K562 (cell line): ENCODE data around the gene ERCC1. TPM values are rescaled to one million over a fixed set of nuclear protein-coding genes. Genes with fewer than 3 reads are reported as not detected.
A peak's percentile ranks its signal among the peaks of the same experiment; 100 is the strongest.

Experiments used
- ATAC-seq: fragments of 200-7000 bp; cut with Tn5 transposase; 3 replicates; pipeline ENCODE4 v1.9.1; 2020; ENCODE audit warnings: moderate library complexity
- BruUV-seq: library from RNA; stranded (reverse); fragments of 400-500 nt; replicated peaks from 2 replicates; lab custom pipeline; 2021; lab: Mats Ljungman, UMichigan
- CTCF ChIA-PET: fragments of 300-600 bp; formaldehyde crosslinking; extraction: SDS; loops from one replicate; lab custom pipeline; 2021; ENCODE audit warnings: low intra/inter-chr PET ratio; lab: Yijun Ruan, JAX
- POLR2A ChIA-PET: fragments of 300-600, 350-650 bp; sonication (Branson Sonifier 250); formaldehyde crosslinking; extraction: SDS; loops from one replicate; lab custom pipeline; 2021; ENCODE audit warnings: antibody characterized with exemption, inconsistent platforms; lab: Yijun Ruan, JAX
- DNase-seq, 4 experiments: peaks; one replicate each; pipeline versions ENCODE4 v3.0.0 to v3.0.0-alpha.2; 2011 to 2018; ENCODE audit warnings: low spot score in 3 of 4, mixed read lengths in 3 of 4; ENCODE audit errors: extremely low read depth in 1 of 4
- FAIRE-seq: peaks from 2 replicates; lab custom pipeline; 2011; peaks lifted over from hg19 to GRCh38; lab: Jason Lieb, UNC
- H2AFZ ChIP-seq: 2 replicates; pipeline ENCODE4 v1.6.0; 2011; ENCODE audit warnings: low read depth, low read length, control low read depth, inconsistent platforms
- H3K27ac ChIP-seq: fragments of 200-600 bp; 3 replicates; pipeline ENCODE4 v1.8.0; 2011; ENCODE audit warnings: low read depth, mild to moderate bottlenecking, control low read depth, inconsistent platforms, low read length, moderate library complexity, mixed read lengths; ENCODE audit errors: extremely low read depth
- H3K27me3 ChIP-seq, 2 experiments: fragments of 300-600 bp in 1 of 2; 2 replicates in 1 of 2; 3 replicates in 1 of 2; pipeline versions ENCODE4 v1.6.0 to v1.8.0; 2011; ENCODE audit warnings: inconsistent platforms in 2 of 2, low read length in 2 of 2, mild to moderate bottlenecking in 1 of 2, mixed read lengths in 1 of 2, moderate library complexity in 1 of 2; ENCODE audit not compliant: control insufficient read depth in 2 of 2, insufficient read depth in 2 of 2
- H3K36me3 ChIP-seq: fragments of 300-600 bp; 3 replicates; pipeline ENCODE4 v1.8.0; 2011; ENCODE audit warnings: mild to moderate bottlenecking, low read length, inconsistent platforms; ENCODE audit not compliant: control insufficient read depth, insufficient read depth
- H3K4me1 ChIP-seq, 2 experiments: fragments of 200-600 bp in 1 of 2; replicated peaks in 1 of 2; 2 replicates in 1 of 2; 3 replicates in 1 of 2; pipeline versions ENCODE4 v1.5.1 to v1.8.0; 2011; ENCODE audit warnings: inconsistent platforms in 2 of 2, low read length in 2 of 2, mild to moderate bottlenecking in 1 of 2, mixed read lengths in 1 of 2, moderate library complexity in 1 of 2; ENCODE audit not compliant: control insufficient read depth in 2 of 2, insufficient read depth in 2 of 2
- H3K4me2 ChIP-seq: 2 replicates; pipeline ENCODE4 v1.6.1; 2011; ENCODE audit warnings: low read length, control low read depth, inconsistent platforms, mixed read lengths; ENCODE audit not compliant: insufficient read depth
- H3K4me3 ChIP-seq: fragments of 200-600 bp; sonication (generic), shearing (Covaris generic); 2 replicates; pipeline ENCODE4 v1.5.1; 2016; ENCODE audit warnings: control low read depth, inconsistent platforms
- H3K79me2 ChIP-seq: fragments of 200-600 bp; 3 replicates; pipeline ENCODE4 v1.8.0; 2011; ENCODE audit warnings: low read length, inconsistent platforms; ENCODE audit not compliant: control insufficient read depth, insufficient read depth
- H3K9ac ChIP-seq, 2 experiments: 2 replicates each; pipeline versions ENCODE4 v1.6.0 to v1.6.1; 2011; ENCODE audit warnings: low read depth in 2 of 2, low read length in 2 of 2, control low read depth in 1 of 2, inconsistent platforms in 1 of 2, mild to moderate bottlenecking in 1 of 2, mixed read lengths in 1 of 2; ENCODE audit not compliant: insufficient read depth in 1 of 2
- H3K9me1 ChIP-seq: one replicate; pipeline ENCODE4 v1.6.0; 2011; ENCODE audit warnings: inconsistent platforms, mild to moderate bottlenecking, low read length, moderate library complexity; ENCODE audit not compliant: control insufficient read depth, insufficient read depth
- H3K9me3 ChIP-seq: replicated peaks from 2 replicates; pipeline ENCODE4 v1.5.1; 2011; ENCODE audit warnings: low read depth, low read length, inconsistent platforms; ENCODE audit not compliant: control insufficient read depth, insufficient read depth
- H4K20me1 ChIP-seq: replicated peaks from 2 replicates; pipeline ENCODE4 v1.6.1; 2011; ENCODE audit warnings: low read length, inconsistent platforms, mixed read lengths; ENCODE audit not compliant: control insufficient read depth, insufficient read depth
- CBFA2T2 ChIP-seq: fragments of 450-650 bp; conservative IDR thresholded peaks from 2 replicates; pipeline ENCODE4 v1.6.1; 2017; ENCODE audit warnings: mild to moderate bottlenecking
- COPS2 ChIP-seq: fragments of 450-650 bp; conservative IDR thresholded peaks from 2 replicates; pipeline ENCODE4 v1.6.1; 2016; ENCODE audit warnings: mild to moderate bottlenecking, moderate library complexity
- GATAD2A ChIP-seq: fragments of 450-650 bp; IDR thresholded peaks from 2 replicates; pipeline ENCODE4 v1.6.1; 2017
- ILF3 ChIP-seq: fragments of 450-650 bp; IDR thresholded peaks from 2 replicates; pipeline ENCODE4 v1.6.1; 2018; ENCODE audit warnings: antibody characterized with exemption, mild to moderate bottlenecking, moderate library complexity, borderline replicate concordance
- KDM1A ChIP-seq, 2 experiments: fragments of 450-650 bp; IDR thresholded peaks; 2 replicates each; pipeline ENCODE4 v1.6.1; 2016; ENCODE audit warnings: mild to moderate bottlenecking in 2 of 2
- MCM2 ChIP-seq: fragments of 450-650 bp; IDR thresholded peaks from 2 replicates; pipeline ENCODE4 v1.6.1; 2017; ENCODE audit warnings: low read depth, mild to moderate bottlenecking
- PCBP2 ChIP-seq: fragments of 200-400 bp; formaldehyde crosslinking; IDR thresholded peaks from 2 replicates; pipeline ENCODE4 v1.6.1; 2018; ENCODE audit warnings: low read length, low read depth, mild to moderate bottlenecking, moderate library complexity; ENCODE audit not compliant: poor library complexity, severe bottlenecking
- RBM25 ChIP-seq: fragments of 200-400 bp; formaldehyde crosslinking; IDR thresholded peaks from 2 replicates; pipeline ENCODE4 v1.6.1; 2018; ENCODE audit warnings: low read length, low read depth, moderate library complexity; ENCODE audit not compliant: severe bottlenecking
- SMAD4 ChIP-seq: fragments of 250-450 bp; sonication (Bioruptor Pico); conservative IDR thresholded peaks from 2 replicates; pipeline ENCODE4 v1.8.0; 2021; ENCODE audit warnings: inconsistent platforms, mild to moderate bottlenecking, moderate library complexity
- XRCC4 ChIP-seq: IDR thresholded peaks from one replicate; pipeline ENCODE4 v1.6.1; 2011; ENCODE audit not compliant: insufficient read depth, insufficient read length; ENCODE audit errors: extremely low read depth
- ZNF146 ChIP-seq: IDR thresholded peaks from one replicate; pipeline ENCODE4 v1.6.1; 2018; ENCODE audit warnings: missing compliant biosample characterization; ENCODE audit not compliant: unreplicated experiment
- ZNF174 ChIP-seq: fragments of 250-450 bp; sonication (Bioruptor Pico); IDR thresholded peaks from 2 replicates; pipeline ENCODE4 v1.4.0; 2020; ENCODE audit warnings: mild to moderate bottlenecking
- ZNF507 ChIP-seq: conservative IDR thresholded peaks from 2 replicates; pipeline ENCODE4 v1.6.1; 2017; ENCODE audit warnings: missing genetic modification characterization, missing compliant biosample characterization
- ZNF766 ChIP-seq: fragments of 200-800 bp; sonication (Bioruptor generic); conservative IDR thresholded peaks from 2 replicates; pipeline ENCODE4 v1.6.1; 2016; ENCODE audit warnings: missing genetic modification characterization, missing compliant biosample characterization
- WGBS: fragments of 100-300 bp; shearing (Covaris generic); methylation state at CpG from one replicate; pipeline ENCODE4 v1.1.6; 2016; ENCODE audit warnings: low coverage, mixed read lengths; ENCODE audit not compliant: insufficient coverage; ENCODE audit errors: missing lambda C conversion rate; 5-methylcytosine and 5-hydroxymethylcytosine counted together
- in situ Hi-C: fragments of 300-500 bp; cut with MboI; formaldehyde crosslinking; loops from 4 replicates; pipeline ENCODE4 v1.15.0; 2018; ENCODE audit warnings: inconsistent platforms, mixed read lengths
- intact Hi-C: fragments of 100-400 bp; cut with micrococcal nuclease; formaldehyde crosslinking; loops from 2 replicates; pipeline ENCODE4 v1.14.2; 2022
- polyA plus RNA-seq, 8 experiments: library from polyadenylated mRNA; depleted of rRNA in 4 of 8; stranded (reverse) in 5 of 8; unstranded in 3 of 8; fragments of >200 nt; fragmentation: Nextera tagmentation in 2 of 8; fragmentation: Illumina TruSeq in 1 of 8; extraction: Ambion mirVana in 2 of 8; extraction: Trizol in 1 of 8; gene quantifications; 2 replicates each; pipeline versions ENCODE4 v1.2.1 to v1.2.3, GENCODE V29; 2011 to 2014; ENCODE audit warnings: inconsistent platforms in 1 of 8, missing spikeins in 1 of 8
- total RNA-seq, 7 experiments: library from RNA; depleted of rRNA in 6 of 7; stranded (reverse); fragments of >200 nt in 6 of 7; fragmentation: Illumina TruSeq in 2 of 7; extraction: Trizol in 2 of 7; gene quantifications; 2 replicates each; pipeline versions ENCODE4 v1.2.1 to v1.2.3, GENCODE V29; 2011 to 2021; ENCODE audit warnings: low replicate concordance in 1 of 7
- TF ChIP-seq, protein P1 (sequence below), 2 experiments: fragments of 450-650 bp; IDR thresholded peaks; 2 replicates each; pipeline ENCODE4 v1.6.1; 2016; ENCODE audit warnings: mild to moderate bottlenecking in 2 of 2, borderline replicate concordance in 1 of 2, low read depth in 1 of 2, moderate library complexity in 1 of 2

The ERCC1 gene
- total and polyA plus RNA-seq, 9 of the 15 experiments (the other 6 are each of a cell fraction or from before 2014, with no cell fraction given), result 9.3 to 92.6 (median 60.0) TPM

DNA sequence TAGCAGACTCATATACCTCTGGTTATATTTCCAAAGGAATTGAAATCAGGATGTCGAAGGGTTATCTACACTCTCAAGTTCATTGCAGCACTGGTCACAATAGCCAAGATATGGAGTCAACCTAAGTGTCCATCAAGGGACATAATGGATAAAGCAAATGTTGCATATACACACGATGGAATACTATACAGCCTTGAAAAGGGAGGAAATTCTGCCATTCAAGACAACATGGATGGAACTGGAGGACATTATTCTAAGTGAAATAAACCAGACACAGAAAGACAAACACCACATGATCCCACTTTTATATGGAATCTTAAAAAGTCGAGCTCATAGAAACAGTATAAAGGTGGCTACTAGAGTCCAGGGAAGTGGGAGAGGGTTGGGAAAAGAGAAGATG is 13.6 kb upstream of the ERCC1 start:
- ATAC-seq, result no peak
- 57% methylated on average over 3 of the region's 3 CpGs for WGBS
- BruUV-seq, result no TSS peak
- Histone ChIP-seq H4K20me1 (no peaks in the 10 kb centered on the region), H2AFZ (no peak overlapping the region), H3K4me1 (peaks cover 20 to 27% of the 10 kb centered on the region in 2 experiments), H3K36me3 (no peaks in the 10 kb centered on the region), H3K27me3 (no peaks in the 10 kb centered on the region), H3K4me2 (no peak overlapping the region), H3K9me3 (no peaks in the 10 kb centered on the region), H3K79me2 (no peaks in the 10 kb centered on the region), H3K4me3 (no peak overlapping the region), H3K9ac (no peak overlapping the region), H3K27ac (no peak overlapping the region), H3K9me1 (no peaks in the 10 kb centered on the region)
- ChIA-PET POLR2A (interaction anchor here (1.2 kb wide), 1 partner anchor 69 kb away, joined by 3 read pairs; no protein-coding TSS in a partner anchor), CTCF (interaction anchor here (6.4 kb wide), 1 partner anchor 41 kb away, joined by 179 read pairs; no protein-coding TSS in a partner anchor)
- no peak for FAIRE-seq
- in situ Hi-C loops, result no loop called here
- intact Hi-C loops, result no loop called here
- no peak for DNase-seq
- TF ChIP-seq CBFA2T2 (no peak), ZNF507 (tag) (no peak), ZNF174 (CRISPR knock-in tag) (no peak), ZNF766 (CRISPR knock-in tag) (no peak), ZNF146 (CRISPR knock-in tag) (peak; percentile 100), PCBP2 (no peak), COPS2 (no peak), RBM25 (peak; percentile 95), MCM2 (no peak), XRCC4 (no peak), KDM1A (IDR thresholded peaks at IDR 0.05) (peak; percentile 80 to 83), SMAD4 (CRISPR knock-in tag) (no peak), GATAD2A (no peak), ILF3 (no peak)
- TF ChIP-seq, protein P1, sequence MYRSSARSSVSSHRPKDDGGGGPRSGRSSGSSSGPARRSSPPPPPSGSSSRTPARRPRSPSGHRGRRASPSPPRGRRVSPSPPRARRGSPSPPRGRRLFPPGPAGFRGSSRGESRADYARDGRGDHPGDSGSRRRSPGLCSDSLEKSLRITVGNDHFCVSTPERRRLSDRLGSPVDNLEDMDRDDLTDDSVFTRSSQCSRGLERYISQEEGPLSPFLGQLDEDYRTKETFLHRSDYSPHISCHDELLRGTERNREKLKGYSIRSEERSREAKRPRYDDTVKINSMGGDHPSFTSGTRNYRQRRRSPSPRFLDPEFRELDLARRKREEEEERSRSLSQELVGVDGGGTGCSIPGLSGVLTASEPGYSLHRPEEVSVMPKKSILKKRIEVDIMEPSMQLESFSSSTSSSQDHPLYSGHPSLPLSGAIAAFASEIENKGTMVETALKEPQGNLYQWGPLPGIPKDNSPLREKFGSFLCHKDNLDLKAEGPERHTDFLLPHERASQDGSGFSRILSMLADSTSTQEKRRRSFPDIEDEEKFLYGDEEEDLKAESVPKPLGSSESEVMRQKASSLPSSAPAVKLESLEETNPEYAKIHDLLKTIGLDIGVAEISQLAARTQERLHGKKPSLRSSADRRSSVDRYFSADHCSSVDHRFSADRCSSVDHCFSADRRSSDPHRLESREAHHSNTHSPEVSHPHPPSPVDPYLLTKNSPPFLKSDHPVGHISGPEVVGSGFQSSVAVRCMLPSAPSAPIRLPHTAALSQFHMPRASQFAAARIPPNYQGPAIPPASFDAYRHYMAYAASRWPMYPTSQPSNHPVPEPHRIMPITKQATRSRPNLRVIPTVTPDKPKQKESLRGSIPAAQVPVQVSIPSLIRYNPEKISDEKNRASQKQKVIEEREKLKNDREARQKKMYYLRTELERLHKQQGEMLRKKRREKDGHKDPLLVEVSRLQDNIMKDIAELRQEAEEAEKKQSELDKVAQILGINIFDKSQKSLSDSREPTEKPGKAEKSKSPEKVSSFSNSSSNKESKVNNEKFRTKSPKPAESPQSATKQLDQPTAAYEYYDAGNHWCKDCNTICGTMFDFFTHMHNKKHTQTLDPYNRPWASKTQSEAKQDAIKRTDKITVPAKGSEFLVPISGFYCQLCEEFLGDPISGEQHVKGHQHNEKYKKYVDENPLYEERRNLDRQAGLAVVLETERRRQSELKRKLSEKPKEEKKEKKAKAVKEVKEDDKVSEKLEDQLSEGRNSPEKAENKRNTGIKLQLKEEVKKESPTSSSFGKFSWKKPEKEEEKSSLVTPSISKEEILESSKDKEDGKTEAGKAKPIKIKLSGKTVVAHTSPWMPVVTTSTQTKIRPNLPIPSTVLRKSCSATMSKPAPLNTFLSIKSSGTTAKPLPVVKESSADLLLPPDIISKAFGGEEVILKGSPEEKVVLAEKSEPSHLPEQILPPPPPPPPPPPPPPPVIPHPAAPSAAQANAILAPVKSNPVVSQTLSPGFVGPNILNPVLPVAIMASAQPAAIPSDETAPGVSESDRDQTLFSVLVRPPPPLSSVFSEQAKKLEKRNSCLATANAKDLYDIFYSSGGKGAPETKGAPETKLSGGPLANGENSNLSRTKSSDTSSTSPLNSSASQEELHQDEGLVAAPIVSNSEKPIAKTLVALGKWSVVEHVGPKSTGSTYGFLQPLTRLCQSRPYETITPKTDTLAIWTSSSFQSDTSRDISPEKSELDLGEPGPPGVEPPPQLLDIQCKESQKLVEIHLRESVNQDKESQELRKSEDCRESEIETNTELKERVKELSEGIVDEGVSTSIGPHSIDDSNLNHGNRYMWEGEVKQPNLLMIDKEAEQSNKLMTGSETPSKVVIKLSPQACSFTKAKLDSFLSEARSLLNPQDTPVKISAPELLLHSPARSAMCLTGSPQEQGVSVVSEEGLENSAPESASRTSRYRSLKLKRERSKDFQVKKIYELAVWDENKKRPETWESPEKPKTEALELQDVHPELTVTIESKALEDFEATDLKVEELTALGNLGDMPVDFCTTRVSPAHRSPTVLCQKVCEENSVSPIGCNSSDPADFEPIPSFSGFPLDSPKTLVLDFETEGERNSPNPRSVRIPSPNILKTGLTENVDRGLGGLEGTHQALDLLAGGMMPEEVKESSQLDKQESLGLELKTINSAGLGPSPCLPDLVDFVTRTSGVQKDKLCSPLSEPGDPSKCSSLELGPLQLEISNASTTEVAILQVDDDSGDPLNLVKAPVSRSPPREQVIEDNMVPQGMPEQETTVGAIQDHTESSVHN (IDR thresholded peaks at IDR 0.05; ENCODE audit: borderline replicate concordance in 1 of 2, low read depth in 1 of 2), result no peak
